Head of caudate nucleus (tissue), 42 donors: Measurements from ENCODE around the gene KLF2.
"Not testable (repeated sequence)": the region's sequence is repeated elsewhere in the genome, so short reads cannot be mapped to it uniquely, and the experiment has no call there.

ENCODE experiments used
- DNase-seq, 42 donors: peaks; one replicate each; pipeline versions ENCODE4 v3.0.0 to v3.0.0-alpha.2; 2020 to 2021; ENCODE audit warnings: mixed read lengths in 7 of 42
- intact Hi-C: fragments of 100-400 bp; cut with DNase I; formaldehyde crosslinking; loops from one replicate; pipeline ENCODE4 v1.15.0; 2022

The KLF2 gene

GRCh38 chr19:16304511-16304910, 20.1 kb upstream of the KLF2 start:
- DNase-seq, intact Hi-C loops: not testable (repeated sequence)

- intact Hi-C loops, DNase-seq: not testable (repeated sequence)
Observed at GRCh38 chr19:16305060-16305459, 19.6 kb upstream of the KLF2 start.

DNA sequence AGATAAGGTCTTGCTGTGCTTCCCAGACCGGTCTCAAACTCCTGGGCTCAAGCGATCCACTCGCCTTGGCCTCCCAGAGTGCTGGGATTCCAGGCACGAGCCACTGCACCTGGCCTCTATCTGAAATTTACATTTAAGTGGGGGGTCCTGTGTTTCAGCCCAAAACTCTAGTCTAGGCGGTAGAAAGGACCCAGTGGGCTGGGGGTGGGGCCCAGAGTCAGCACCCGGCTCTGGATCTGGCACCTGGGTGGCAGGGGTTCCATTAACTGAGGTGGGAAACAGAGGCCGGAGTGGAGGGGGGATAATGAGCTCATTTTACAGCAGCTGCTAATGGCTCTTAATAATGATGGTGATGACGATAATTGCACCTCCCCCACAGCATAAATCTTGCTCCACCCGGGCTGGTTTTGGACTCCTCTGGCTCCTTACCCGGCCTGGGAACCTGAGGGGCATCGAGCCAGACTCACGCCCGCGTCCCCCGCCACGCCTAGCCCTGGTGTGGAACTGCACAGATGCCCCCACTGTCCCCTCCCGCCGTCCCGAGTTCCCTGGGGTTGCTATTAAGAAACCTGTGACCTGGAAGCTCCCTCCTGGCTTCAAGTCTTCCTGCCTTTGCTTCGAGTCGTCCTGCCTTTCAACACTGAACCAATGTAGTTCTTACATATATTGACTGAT, 17.8 kb upstream of the KLF2 start:
- intact Hi-C loops: no loop called here

DNA sequence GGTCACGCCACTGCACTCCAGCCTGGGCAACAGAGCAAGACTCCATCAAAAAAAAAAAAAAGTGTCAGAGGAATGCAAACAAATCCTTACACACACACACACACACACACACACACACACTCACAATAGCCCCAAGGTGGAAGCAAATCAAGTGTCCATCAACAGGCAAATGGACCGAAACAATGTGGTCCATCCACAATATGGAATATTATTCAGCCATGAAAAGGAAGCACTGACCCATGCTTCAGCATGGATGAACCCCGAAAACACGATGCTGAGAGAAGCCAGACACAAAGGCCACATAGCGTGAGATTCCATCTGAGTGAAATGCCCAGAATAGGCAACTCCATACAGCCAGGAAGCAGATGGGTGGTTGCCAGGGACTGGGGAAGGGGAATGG, 16.5 kb upstream of the KLF2 start:
- no peak for DNase-seq
- intact Hi-C loops: no loop called here

More for the DNA sequence above, 17.8 kb upstream of the KLF2 start:
- no peak for DNase-seq

DNA sequence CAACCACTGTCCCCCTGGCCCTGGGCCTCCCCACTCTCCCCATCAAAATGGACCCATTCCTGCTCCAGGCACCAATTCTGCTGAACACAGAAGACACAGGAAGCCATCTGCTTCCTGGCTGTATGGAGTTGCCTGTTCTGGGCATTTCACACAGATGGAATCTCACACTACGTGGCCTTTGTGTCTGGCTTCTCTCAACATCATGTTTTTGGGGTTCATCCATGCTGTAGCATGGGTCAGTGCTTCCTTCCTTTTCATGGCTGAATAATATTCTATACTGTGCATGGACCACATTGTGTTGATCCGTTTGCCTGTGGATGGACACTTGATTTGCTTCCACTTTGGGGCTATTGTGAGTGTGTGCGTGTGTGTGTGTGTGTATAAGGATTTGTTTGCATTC, 15.0 kb upstream of the KLF2 start:
- DNase-seq: no peak
- intact Hi-C loops: no loop called here

GRCh38 chr19:16315825-16316505, 8.7 kb upstream of the KLF2 start:
- intact Hi-C loops: no loop called here
- no peak for DNase-seq

DNA sequence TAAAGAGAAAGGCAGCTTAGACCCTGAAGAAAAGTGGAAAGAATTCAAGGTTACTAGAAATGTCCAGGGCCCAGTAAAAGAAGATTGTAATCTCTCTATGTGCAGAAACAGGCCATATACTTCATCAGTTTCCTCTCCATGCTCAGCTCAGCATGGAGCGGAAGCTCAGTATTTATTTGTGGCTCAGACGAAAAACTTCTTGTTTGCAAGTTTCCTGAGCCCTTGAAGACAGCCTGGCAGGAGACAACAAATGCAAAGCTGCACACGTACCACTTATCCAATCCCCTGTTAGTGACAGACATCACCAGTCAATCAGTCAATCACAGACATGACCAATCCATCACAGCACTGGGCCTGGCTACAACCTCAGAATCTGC, 8.1 kb upstream of the KLF2 start:
- intact Hi-C loops: no loop called here
- no peak for DNase-seq

DNA sequence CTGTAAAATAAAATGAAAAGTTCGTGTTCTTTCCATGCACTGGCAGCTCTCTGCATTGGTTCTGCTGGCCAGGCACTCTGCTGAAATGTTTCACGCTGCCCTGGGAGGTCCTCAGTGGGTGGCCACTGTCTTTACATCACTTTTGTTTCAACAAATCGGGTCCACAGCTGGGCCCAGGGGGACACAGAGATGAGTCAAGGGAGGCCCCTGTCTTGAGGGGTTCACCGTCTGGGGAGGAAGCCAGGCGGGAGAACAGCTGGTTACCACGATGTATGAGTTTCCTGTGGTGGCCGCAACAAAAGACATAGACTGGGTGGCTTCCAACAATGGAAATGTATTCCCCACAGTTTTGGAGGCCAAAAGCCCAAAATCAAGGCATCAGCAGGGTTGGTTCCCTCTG, 5.1 kb upstream of the KLF2 start:
- DNase-seq: no peak
- intact Hi-C loops: no loop called here

- intact Hi-C loops: no loop called here
- DNase-seq: no peak
Observed at GRCh38 chr19:16320987-16321386, 3.6 kb upstream of the KLF2 start.

GRCh38 chr19:16325161-16325527, 518 bp downstream of the KLF2 start:
- DNase-seq: peak in 3 of 42 donors; percentile 17 to 36 (median 25)
- intact Hi-C loops: no loop called here

DNA sequence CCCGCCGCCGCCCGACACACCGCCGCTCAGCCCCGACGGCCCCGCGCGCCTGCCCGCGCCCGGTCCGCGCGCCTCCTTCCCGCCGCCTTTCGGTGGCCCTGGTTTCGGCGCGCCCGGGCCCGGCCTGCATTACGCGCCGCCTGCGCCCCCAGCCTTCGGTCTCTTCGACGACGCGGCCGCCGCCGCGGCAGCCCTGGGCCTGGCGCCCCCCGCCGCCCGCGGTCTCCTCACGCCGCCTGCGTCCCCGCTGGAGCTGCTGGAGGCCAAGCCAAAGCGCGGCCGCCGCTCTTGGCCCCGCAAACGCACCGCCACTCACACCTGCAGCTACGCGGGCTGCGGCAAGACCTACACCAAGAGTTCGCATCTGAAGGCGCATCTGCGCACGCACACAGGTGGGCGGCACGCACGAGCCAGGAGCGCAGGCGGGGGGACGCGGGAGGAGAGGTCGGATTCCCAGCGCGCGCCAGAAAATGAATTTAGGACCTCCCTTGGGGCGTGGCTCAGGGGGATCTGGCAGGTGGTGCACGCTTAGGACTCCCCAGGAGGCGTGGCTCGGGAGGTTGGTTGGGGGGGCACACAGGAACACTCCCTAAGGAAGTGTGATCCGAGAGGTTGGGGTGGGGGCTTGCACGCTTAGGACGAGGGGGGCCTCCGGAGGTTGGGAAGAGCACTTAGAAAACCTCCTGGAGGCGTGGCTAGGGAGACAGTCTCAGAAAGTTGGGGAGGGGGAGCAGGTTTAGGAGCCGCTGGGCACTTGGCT, 1.2 kb downstream of the KLF2 start:
- peak in 29 of 42 donors; percentile 7 to 62 (median 33) for DNase-seq
- intact Hi-C loops: no loop called here

DNA sequence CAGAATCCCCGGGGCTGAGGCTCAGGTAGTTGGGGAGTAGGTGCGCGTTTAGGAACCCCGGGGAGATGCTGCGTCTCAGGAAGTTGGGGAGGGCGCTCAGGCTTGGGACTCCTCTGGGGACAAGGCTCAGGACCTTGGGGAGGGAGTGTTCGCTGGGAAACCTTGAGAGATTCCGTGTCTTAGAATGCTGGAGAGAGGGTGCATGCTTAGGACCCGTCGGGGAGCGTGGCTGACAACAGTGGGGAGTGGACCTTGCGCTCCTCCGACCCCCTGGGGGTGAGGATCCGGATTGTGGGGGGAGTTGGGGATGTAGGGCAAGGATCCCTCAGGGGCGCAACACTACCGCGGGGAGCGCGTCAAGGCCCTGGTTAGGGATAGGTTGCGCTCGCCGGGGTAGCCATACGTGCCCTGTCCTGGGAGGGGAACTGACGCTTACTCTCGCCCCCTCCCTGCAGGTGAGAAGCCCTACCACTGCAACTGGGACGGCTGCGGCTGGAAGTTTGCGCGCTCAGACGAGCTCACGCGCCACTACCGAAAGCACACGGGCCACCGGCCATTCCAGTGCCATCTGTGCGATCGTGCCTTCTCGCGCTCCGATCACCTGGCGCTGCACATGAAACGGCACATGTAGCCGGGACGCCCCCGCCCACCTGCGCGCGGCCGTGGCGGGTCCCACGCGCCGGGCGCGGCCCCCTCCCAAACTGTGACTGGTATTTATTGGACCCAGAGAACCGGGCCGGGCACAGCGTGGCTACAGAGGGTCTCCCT, 2.0 kb downstream of the KLF2 start:
- no peak for DNase-seq
- intact Hi-C loops: no loop called here

- intact Hi-C loops: no loop called here
Observed at GRCh38 chr19:16327169-16327475, 2.5 kb downstream of the KLF2 start.

GRCh38 chr19:16327501-16327900, 2.9 kb downstream of the KLF2 start:
- intact Hi-C loops: no loop called here
- no peak for DNase-seq

More at GRCh38 chr19:16327169-16327475, 2.5 kb downstream of the KLF2 start:
- DNase-seq: no peak

DNA sequence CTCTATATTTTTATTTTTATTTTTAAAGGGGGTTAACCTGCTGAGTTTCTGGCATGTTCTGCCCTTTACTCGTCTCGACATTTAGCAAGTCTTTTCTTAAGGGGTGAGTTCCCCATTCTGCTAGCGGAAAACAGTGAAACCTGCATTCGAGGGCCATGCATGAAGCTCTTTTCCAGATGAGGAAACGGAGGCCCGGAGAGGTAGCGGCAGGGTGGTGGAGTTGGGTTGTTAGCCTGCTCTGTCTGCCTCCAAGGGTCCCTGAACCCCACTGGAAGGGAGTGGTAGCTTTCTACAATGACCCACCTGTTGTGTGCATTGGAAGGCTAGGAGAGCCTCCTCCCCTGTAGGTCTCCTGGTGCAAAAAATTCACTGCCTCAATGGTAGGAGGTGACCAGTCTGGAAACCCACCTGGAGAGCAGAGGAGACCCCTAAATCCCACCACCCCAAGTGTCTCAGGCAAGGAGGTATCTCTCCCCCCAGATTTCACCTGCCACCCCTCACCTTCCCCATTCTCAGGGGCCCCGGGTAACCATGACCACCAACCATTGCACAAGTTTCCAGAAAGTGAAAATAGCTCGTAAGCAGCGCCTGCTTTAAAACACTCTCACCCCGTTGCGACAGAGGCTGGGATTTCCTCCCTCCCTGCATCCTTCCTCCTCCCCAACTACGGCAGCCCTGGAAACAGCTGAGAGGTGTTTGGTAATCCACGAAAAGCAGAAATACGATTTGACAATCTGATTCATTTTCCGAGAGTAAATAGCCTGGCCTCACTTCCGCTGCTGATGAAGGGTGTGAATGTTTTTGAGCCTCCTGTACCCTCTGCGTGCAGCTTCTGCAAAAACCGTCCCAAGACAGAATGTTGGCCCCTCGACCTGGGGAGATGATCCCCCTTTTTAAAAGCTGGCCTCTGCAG, 3.5 kb downstream of the KLF2 start:
- DNase-seq: peak in 33 of 42 donors; percentile 13 to 77 (median 47)
- intact Hi-C loops: no loop called here

DNA sequence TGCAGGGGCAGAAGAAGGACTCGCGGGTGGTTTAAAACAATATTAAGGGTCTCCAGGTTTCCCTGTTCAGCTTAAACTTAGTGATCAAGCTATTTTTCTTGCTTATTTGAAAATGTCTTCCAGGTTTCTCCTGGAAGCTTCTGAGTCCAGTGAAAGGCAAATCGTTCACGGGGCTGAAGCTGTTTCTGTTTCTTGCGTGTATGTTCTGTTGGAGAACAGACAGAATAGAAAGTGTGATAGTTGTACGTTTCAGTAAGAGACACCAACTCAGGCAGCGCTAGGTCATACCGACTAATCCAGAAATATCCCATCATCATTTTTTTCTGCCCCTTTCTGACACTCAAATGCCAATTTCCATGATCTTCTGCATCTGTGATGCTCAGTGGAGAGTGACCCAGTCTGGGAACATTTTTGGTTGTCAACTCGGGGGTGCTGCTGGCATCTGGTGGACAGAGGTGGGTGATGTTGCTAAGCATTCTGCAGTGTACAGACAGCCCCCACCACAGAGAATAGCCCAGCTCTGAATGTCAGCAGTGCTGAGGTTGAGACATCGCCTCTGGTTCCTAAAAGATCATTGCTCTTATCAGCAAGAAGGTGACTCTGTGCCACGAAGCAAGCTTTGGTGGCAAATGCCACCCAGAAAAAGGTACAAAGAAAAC, 4.3 kb downstream of the KLF2 start:
- intact Hi-C loops: no loop called here
- no peak for DNase-seq

DNA sequence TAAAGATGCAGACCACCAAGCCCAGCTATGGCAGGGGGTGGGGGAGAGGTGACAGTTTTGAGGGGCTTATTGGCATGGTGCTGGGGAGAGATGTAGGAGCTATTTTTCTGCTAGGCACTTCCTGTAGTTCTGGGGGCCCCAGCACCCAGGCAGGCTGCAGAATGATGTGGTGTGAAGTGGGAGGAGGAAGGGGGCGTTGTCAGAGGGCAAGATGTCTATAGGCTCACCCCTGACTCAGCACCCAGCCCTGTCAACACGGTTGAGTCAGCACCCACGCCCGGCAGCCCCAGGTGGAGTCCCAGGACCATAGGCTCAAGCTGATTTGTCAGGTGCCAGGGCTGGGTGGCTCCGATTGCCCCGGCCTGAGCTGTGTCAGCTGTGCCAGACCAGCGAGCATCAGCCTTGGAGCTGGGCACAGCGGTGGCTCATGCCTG, 5.8 kb downstream of the KLF2 start:
- intact Hi-C loops: no loop called here
- peak in 10 of 42 donors; percentile 19 to 58 (median 28) for DNase-seq
